Activated naive CD8-positive, alpha-beta T cell treated with anti-CD3 and anti-CD28 coated beads, Interleukin-2, amount 50 U/mL, for 24 hours (primary cell): ENCODE data around the gene SPSB4.

ENCODE experiments used
- ATAC-seq: fragments of 150-1000 bp; cut with Tn5 transposase; one replicate; pipeline ENCODE4 v1.10.0; 2021
- DNase-seq: peaks from one replicate; pipeline ENCODE4 v3.0.0; 2021
- H3K27ac Mint-ChIP-seq: one replicate; pipeline ENCODE4 v1.8.0; 2021; ENCODE audit warnings: mild to moderate bottlenecking, mixed read lengths
- H3K27me3 Mint-ChIP-seq: one replicate; pipeline ENCODE4 v1.8.0; 2021; ENCODE audit warnings: mixed read lengths
- H3K36me3 Mint-ChIP-seq: one replicate; pipeline ENCODE4 v1.8.0; 2021; ENCODE audit warnings: low read depth, mixed read lengths
- H3K4me1 Mint-ChIP-seq: one replicate; pipeline ENCODE4 v1.8.0; 2021; ENCODE audit warnings: mixed read lengths
- H3K4me3 Mint-ChIP-seq: one replicate; pipeline ENCODE4 v1.8.0; 2021; ENCODE audit warnings: mild to moderate bottlenecking, moderate library complexity, mixed read lengths
- H3K9me3 Mint-ChIP-seq: one replicate; pipeline ENCODE4 v1.8.0; 2021; ENCODE audit warnings: mixed read lengths

The SPSB4 gene

DNA sequence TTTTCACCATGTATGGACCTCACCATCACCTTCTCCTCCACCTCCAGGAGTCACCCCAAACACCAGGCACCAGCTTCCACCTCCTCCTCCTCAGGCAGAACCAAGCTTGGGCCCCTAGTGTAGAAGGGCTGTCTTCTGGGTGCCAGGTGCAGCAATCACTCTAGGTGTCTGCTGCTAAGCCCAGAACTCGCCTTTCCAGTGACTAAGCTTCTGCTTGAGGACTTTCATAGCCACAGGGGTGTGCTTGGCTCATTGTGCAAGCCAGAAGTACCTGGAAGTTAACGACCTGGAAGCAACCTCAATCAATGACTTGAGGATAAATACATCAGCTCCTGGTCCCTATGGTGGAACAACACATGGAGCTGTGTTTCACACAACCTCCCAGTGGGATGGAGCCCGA, 130.7 kb downstream of the SPSB4 start:
- ATAC-seq = no peak
- Mint-ChIP-seq H3K4me3 (no peak overlapping the region), H3K36me3 (no peaks in the 10 kb centered on the region), H3K27me3 (peaks cover 2% of the 10 kb centered on the region), H3K27ac (no peak overlapping the region), H3K4me1 (peaks cover 3% of the 10 kb centered on the region), H3K9me3 (peaks cover 10% of the 10 kb centered on the region)
- DNase-seq = no peak

DNA sequence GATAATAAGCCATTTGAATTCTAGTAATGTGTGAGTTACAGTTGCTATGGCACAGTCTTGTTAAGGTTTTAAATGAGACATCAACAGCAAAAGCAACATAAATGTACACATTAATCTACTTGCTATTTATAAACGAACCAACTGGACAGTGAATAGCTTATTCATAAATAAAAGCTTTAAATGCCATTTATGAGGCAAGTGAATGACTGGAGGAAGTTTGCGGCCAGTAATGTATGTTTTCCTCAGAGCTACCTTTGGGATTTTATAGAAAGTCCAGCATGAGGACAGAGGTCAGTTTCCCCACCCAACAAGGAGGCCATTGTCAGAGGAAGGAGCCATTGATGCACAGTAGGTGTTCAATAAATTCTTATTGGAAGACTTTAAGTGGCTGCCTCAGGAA, 132.5 kb downstream of the SPSB4 start:
- DNase-seq = no peak
- no peaks in the 10 kb centered on the region for H3K4me1 Mint-ChIP-seq
- H3K27ac Mint-ChIP-seq = no peak overlapping the region
- ATAC-seq = no peak
- peaks cover 10% of the 10 kb centered on the region for H3K9me3 Mint-ChIP-seq
- H3K36me3 Mint-ChIP-seq = no peaks in the 10 kb centered on the region
- H3K27me3 Mint-ChIP-seq = peaks cover 2% of the 10 kb centered on the region
- H3K4me3 Mint-ChIP-seq = no peak overlapping the region

DNA sequence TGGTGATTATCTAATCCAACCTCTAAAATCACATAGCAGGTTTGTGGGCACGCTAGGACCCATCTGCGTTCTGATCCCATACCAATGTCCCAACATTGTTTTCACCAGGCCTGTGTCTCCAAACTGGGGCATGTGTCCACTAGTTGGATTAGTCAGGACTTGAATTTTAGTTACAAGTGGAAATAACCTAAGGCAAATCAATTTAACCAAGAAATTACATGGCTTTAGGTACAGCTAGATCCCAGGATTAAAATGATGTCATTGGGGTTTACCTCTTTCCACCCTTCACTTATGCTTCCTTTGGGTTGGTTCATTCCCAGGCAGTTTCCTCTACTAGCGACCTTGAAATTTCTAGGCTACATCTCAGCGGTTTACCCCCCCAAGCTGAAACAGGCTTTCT, 133.3 kb downstream of the SPSB4 start:
- H3K4me3 Mint-ChIP-seq = no peak overlapping the region
- ATAC-seq = no peak
- no peak for DNase-seq
- H3K9me3 Mint-ChIP-seq = peaks cover 10% of the 10 kb centered on the region
- peaks cover 2% of the 10 kb centered on the region for H3K27me3 Mint-ChIP-seq
- no peaks in the 10 kb centered on the region for H3K36me3 Mint-ChIP-seq
- no peak overlapping the region for H3K27ac Mint-ChIP-seq
- H3K4me1 Mint-ChIP-seq = no peaks in the 10 kb centered on the region

DNA sequence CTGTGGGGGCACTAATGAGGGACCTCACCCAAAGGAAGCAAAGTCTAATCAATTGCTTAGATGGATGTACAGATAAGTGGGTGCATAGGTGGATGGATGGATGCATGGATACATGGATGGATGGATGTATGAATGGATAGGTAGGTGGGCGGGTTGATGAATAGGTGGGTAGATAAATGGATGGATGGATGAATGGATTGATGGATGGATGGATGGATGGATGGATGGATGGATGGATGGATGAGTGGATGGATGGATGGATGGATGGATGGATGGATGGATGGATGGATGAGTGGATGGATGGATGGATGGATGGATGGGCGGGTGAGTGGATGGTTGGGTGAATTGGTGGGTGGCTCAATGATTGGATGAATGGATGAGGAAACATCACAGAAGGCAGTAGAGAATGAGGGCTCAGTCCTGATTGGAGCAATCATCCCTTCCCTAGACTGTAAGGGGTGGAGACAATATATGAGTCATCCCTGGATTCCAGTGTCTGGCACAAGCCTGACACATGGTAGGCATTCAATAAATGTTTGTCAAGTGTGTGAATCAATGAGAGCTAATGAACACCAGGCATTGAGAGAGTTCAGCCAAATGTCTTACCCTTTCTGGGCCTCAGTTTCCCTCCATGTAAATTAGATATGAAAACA, 140.1 kb downstream of the SPSB4 start:
- H3K27me3 Mint-ChIP-seq = peaks cover 14% of the 10 kb centered on the region
- peaks cover 9% of the 10 kb centered on the region for H3K4me1 Mint-ChIP-seq
- no peak overlapping the region for H3K4me3 Mint-ChIP-seq
- H3K27ac Mint-ChIP-seq = no peak overlapping the region
- ATAC-seq (no peak), DNase-seq (no peak)
- no peaks in the 10 kb centered on the region for H3K36me3 Mint-ChIP-seq
- no peaks in the 10 kb centered on the region for H3K9me3 Mint-ChIP-seq

DNA sequence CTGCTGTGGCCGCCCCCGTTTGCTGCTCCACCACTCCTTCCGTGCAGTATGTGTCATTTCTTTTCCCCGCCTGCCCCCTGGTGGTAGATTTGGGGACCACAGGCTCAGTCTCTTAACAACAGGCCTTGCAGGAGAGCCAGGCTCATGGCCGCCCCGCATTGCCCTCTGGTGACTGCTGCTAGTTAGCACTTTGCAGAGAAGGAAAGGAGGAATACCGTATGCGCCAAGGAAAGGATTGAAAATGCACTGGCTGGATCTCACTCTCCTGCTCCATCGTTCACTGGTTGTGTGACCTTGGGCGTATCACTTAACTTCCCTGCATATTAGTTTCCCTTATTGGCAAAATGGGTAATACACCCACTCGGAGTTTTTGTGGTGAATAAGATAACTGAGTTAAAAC, 141.2 kb downstream of the SPSB4 start:
- Mint-ChIP-seq H3K36me3 (no peaks in the 10 kb centered on the region), H3K27me3 (peaks cover 16% of the 10 kb centered on the region), H3K27ac (no peak overlapping the region), H3K4me3 (no peak overlapping the region), H3K9me3 (no peaks in the 10 kb centered on the region), H3K4me1 (peaks cover 9% of the 10 kb centered on the region)
- DNase-seq (peak; percentile 98), ATAC-seq (peak; percentile 99)

DNA sequence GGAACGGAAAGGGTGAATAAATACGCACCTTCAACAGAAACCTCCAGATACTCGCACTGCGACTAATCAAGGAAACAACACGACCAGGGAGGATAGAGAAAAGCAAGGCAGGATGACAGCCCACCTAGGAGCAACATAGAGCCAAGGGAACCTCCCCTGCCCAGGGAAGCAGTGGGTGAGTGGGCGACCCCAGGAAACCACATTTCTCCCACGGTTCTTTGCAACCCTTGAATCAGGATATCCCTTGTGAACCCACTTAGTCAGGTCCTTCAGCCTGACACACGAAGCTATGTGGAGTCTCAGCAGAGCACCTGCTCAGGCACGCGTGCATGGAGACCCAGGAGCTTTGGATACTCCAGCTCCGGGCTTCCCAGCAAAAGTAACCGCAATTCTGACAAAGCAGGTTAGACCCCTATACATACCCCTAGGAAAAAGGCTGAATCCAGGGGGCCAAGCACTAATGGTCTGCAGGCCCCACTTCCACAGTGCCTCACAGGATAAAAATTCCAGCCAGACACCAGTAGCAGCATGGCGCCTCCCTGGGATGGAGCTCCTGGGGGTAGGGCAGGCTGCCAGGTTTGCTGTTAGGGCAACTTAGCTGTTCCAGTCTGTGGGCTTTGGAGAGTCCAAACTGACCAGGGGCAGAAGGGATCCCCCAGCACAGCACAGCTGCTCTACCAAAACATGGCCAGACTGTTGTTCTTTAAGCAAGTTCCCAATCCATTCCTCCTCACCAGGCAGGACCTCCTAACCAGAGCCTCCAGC, 142.1 kb downstream of the SPSB4 start:
- no peaks in the 10 kb centered on the region for H3K36me3 Mint-ChIP-seq
- no peaks in the 10 kb centered on the region for H3K9me3 Mint-ChIP-seq
- no peak overlapping the region for H3K27ac Mint-ChIP-seq
- DNase-seq (no peak), ATAC-seq (no peak)
- H3K4me3 Mint-ChIP-seq = no peak overlapping the region
- H3K27me3 Mint-ChIP-seq = peaks cover 16% of the 10 kb centered on the region
- peaks cover 9% of the 10 kb centered on the region for H3K4me1 Mint-ChIP-seq
